Heart left ventricle (tissue), 16 donors: Measurements from ENCODE around the gene PRMT5. TPM values are rescaled to one million over a fixed set of nuclear protein-coding genes. Genes with fewer than 3 reads are reported as not detected.

Experiments
- ATAC-seq, 4 donors: fragments of 200-7000 bp; cut with Tn5 transposase; one replicate each; pipeline ENCODE4 v1.9.1; 2020 to 2022; ENCODE audit warnings: moderate library complexity in 4 of 4, mild to moderate bottlenecking in 3 of 4, moderate number of reproducible peaks in 1 of 4
- DNase-seq, 5 donors: peaks; one replicate each; pipeline ENCODE4 v3.0.0-alpha.2; 2020
- H3K27ac ChIP-seq, 12 donors: fragments of 200-600 bp; sonication (generic) in 4 of 12; one replicate each; pipeline versions ENCODE4 v1.5.0 to v1.8.0; 2016 to 2022; ENCODE audit warnings: mild to moderate bottlenecking in 2 of 12
- H3K27me3 ChIP-seq, 9 donors: fragments of 200-600 bp; sonication (generic) in 2 of 9; one replicate each; pipeline versions ENCODE4 v1.5.1 to v1.8.0; 2016 to 2022; ENCODE audit warnings: mild to moderate bottlenecking in 3 of 9
- H3K36me3 ChIP-seq, 9 donors: fragments of 200-600 bp; sonication (generic) in 2 of 9; one replicate each; pipeline versions ENCODE4 v1.5.0 to v1.8.0; 2018 to 2022; ENCODE audit warnings: mild to moderate bottlenecking in 2 of 9
- H3K4me1 ChIP-seq, 12 donors: fragments of 200-600 bp; sonication (generic) in 4 of 12; one replicate each; pipeline versions ENCODE4 v1.5.0 to v1.8.0; 2016 to 2022; ENCODE audit warnings: mild to moderate bottlenecking in 3 of 12
- H3K4me3 ChIP-seq, 12 donors: fragments of 200-600 bp; sonication (generic) in 4 of 12; one replicate each; pipeline versions ENCODE4 v1.5.0 to v1.8.0; 2017 to 2022; ENCODE audit warnings: mild to moderate bottlenecking in 9 of 12, moderate library complexity in 4 of 12
- H3K9me3 ChIP-seq, 12 donors: fragments of 200-600 bp; sonication (generic) in 4 of 12; one replicate each; pipeline versions ENCODE4 v1.5.0 to v1.8.0; 2016 to 2022; ENCODE audit warnings: mild to moderate bottlenecking in 1 of 12
- CTCF ChIP-seq, 12 donors: fragments of 200-600 bp; sonication (generic) in 4 of 12; IDR thresholded peaks; one replicate each; pipeline versions ENCODE4 v1.5.0 to v1.8.0; 2018 to 2022; ENCODE audit warnings: antibody characterized with exemption in 12 of 12, mild to moderate bottlenecking in 5 of 12
- POLR2A ChIP-seq, 2 donors: fragments of 450-650 bp; IDR thresholded peaks; one replicate each; pipeline ENCODE4 v1.6.1; 2017; ENCODE audit warnings: antibody characterized with exemption in 2 of 2, mild to moderate bottlenecking in 2 of 2, moderate library complexity in 2 of 2
- WGBS, 4 donors: extraction: QIAGEN DNeasy Blood & Tissue Kit in 2 of 4; methylation state at CpG; one replicate each; pipeline versions ENCODE4 v1.1.5 to v1.1.7; 2013 to 2018; 5-methylcytosine and 5-hydroxymethylcytosine counted together
- intact Hi-C, 10 donors: fragments of 100-400 bp; cut with DNase I; formaldehyde crosslinking; loops; one replicate each; pipeline versions ENCODE4 v1.11.1 to v1.14.2; 2022
- polyA plus RNA-seq, 2 donors: library from polyadenylated mRNA; stranded (reverse); fragments of 200-250 nt; gene quantifications; one replicate each; pipeline ENCODE4 v1.2.3, GENCODE V29; 2013
- total RNA-seq, 9 donors: library from RNA; depleted of rRNA in 2 of 9; stranded (reverse); fragments of >200 nt in 2 of 9; fragmentation: NEBNext Ultra II Directional in 3 of 9; extraction: Animal tissue kit (Norgen Biotek cat#: 25700) in 3 of 9; gene quantifications; one replicate each; pipeline versions ENCODE4 v1.1.0 to v1.2.4, GENCODE V29; 2016 to 2023
- donor health status: ischemic (EF 13 %, LVEDD 7.1; RV severe dilation, severe dysfunction).
- donor health status: healthy with polysubstance abuse.
- donor health status: DM: no; HTN: yes; CAD: no.
- donor health status: DM: no; HTN: no; CAD: no.
- donor health status: ischemic (EF 25% LVEDD 6.9; RV normal size, moderate dysfunction).
- donor health status: ischemic (EF 25% LVEDD 5.7; RV mildly dilated, moderate dysfunction).
- donor health status: healthy.
- donor health status: DM: yes; HTN: yes; CAD: no.
- donor health status: ischemic (EF 35%, LVEDD 5.7; RV mildly dilated, moderate dysfunction).
- donor health status: nonischemic (EF 11% LVEDD 7.7; RV severe dilation, severe dysfunction).
- donor health status: DM: yes; HTN: yes; CAD: no.
- donor health status: PGD.
- donor health status: ischemic (EF 29% LVEDD 5.4; RV normal size, mild dysfunction).
- donor health status: nonischemic (EF 23%, LVEDD 6.1; RV moderate dilation, normal function).

The PRMT5 gene
- total and polyA plus RNA-seq, 11 donors = 10.4 to 101 (median 48.8) TPM

- intact Hi-C loops = loop anchor here in 4 of 10 donors (1.0 to 5.0 kb wide), 3 partner anchors 28 to 55 kb away; partner anchors contain the start of genes RBM23 (in 2 of the 4) and PRMT5 (in 1 of the 4)
- TF ChIP-seq POLR2A (IDR thresholded peaks at IDR 0.05) (no peak), CTCF (IDR thresholded peaks at IDR 0.05) (peak; percentile 85 to 95 (median 89))
- peaks cover 0 to 43% (median 42%) of the 10 kb centered on the region in 9 donors for H3K36me3 ChIP-seq
- DNase-seq = peak; percentile 70 to 80 (median 76)
- H3K4me3 ChIP-seq = peak overlapping the region; percentile 66 to 100 (median 95)
- H3K27me3 ChIP-seq = no peaks in the 10 kb centered on the region
- 0 to 1% (median 1%) methylated on average over 28 to 45 of the region's 45 CpGs for WGBS, 4 donors
- peak overlapping the region; percentile 90 to 100 (median 98) for H3K27ac ChIP-seq
- ATAC-seq = peak; percentile 6 to 60 (median 51)
- peaks cover 4 to 32% (median 18%) of the 10 kb centered on the region in 12 donors for H3K4me1 ChIP-seq
- H3K9me3 ChIP-seq = no peaks in the 10 kb centered on the region
Observed at GRCh38 chr14:22872033-22872832, 56.9 kb downstream of the PRMT5 start.

- Histone ChIP-seq H3K27me3 (no peaks in the 10 kb centered on the region), H3K9me3 (no peaks in the 10 kb centered on the region), H3K36me3 (peaks cover 0 to 35% (median 33%) of the 10 kb centered on the region in 9 donors), H3K27ac (peak within 1 kb of the TSS; percentile 90 to 100 (median 98)), H3K4me3 (peak within 1 kb of the TSS; percentile 66 to 100 (median 95)), H3K4me1 (peaks cover 4 to 31% (median 17%) of the 10 kb centered on the region in 12 donors)
- WGBS, 4 donors = 0 to 1% (median 1%) methylated on average over 18 to 50 of the region's 50 CpGs
- intact Hi-C loops = loop anchor here in 4 of 10 donors (1.0 to 5.0 kb wide), 3 partner anchors 29 to 56 kb away; partner anchors contain the start of genes RBM23 (in 2 of the 4) and PRMT5 (in 1 of the 4)
- TF ChIP-seq POLR2A (IDR thresholded peaks at IDR 0.05) = peak in 1 of 2 donors; percentile 83
- TF ChIP-seq CTCF (IDR thresholded peaks at IDR 0.05) = peak in 1 of 12 donors; percentile 11
- DNase-seq (peak; percentile 94 to 96 (median 95)), ATAC-seq (peak; percentile 95 to 97 (median 96))
Observed at GRCh38 chr14:22871224-22872032, 57.7 kb downstream of the PRMT5 start, which contains the start of gene LRP10. Gene LRP10, plus strand, starts transcription at chr14:22871740. Its CDS starts 564 bp downstream, at chr14:22872304.

DNA sequence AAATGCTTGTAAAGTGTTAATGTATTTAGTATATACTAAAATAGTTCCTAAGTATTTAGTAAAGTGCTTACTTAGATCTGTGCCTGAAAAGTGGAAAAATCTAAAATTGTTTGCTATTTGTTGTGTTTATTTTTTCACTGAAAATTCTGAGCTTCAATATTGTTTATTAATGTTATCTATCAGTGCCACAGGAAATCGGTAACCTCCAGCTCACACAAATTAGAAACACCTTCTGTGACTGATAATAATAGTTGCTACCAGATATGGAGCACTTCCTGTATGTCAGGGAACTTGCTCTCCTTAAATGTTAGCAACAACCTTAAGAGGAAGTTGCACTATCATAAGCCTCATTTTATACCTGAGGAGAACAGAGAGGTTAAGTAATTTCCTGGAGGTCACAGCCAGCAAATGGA lies 58.4 kb downstream of the PRMT5 start:
- intact Hi-C loops = loop anchor here in 3 of 10 donors (5.0 kb wide), 2 partner anchors 46 to 56 kb away; partner anchors contain the start of genes RBM23 (in 2 of the 3) and PRMT5 (in 1 of the 3)
- 2 to 5% (median 3%) methylated on average over 1 of the region's 1 CpG for WGBS, 4 donors

More for the DNA sequence above, 58.4 kb downstream of the PRMT5 start:
- Histone ChIP-seq H3K27me3 (no peaks in the 10 kb centered on the region), H3K4me3 (peak overlapping the region; percentile 66 to 100 (median 95)), H3K4me1 (peaks cover 4 to 31% (median 15%) of the 10 kb centered on the region in 12 donors), H3K27ac (peak overlapping the region; percentile 90 to 100 (median 98)), H3K36me3 (peaks cover 0 to 29% (median 27%) of the 10 kb centered on the region in 9 donors), H3K9me3 (no peaks in the 10 kb centered on the region)
- ATAC-seq (peak; percentile 6 to 32 (median 16)), DNase-seq (no peak)
- TF ChIP-seq CTCF (IDR thresholded peaks at IDR 0.05) = no peak
- no peak for TF ChIP-seq POLR2A (IDR thresholded peaks at IDR 0.05)

Other genes with a start within 250 kb of the PRMT5 start
- 100 to 1,000 TPM in 7 of 9 donors, 10 to 100 TPM in 2; 91.5 to 205 (median 143) TPM for gene OXA1L, start 162.7 kb downstream of the PRMT5 start, total RNA-seq
- gene OXA1L, start 162.7 kb downstream of the PRMT5 start, polyA plus RNA-seq = 100 to 1,000 TPM; 139 to 162 TPM
- 10 to 100 TPM in 2 of 9 donors, 1 to 10 TPM in 7; 1.8 to 28.0 (median 3.8) TPM for gene SLC7A7, start 113.9 kb downstream of the PRMT5 start, total RNA-seq
- gene SLC7A7, start 113.9 kb downstream of the PRMT5 start, polyA plus RNA-seq = 1 to 10 TPM; 1.3 to 4.0 TPM
- 100 to 1,000 TPM in 5 of 9 donors, 10 to 100 TPM in 4; 80.4 to 185 (median 107) TPM for gene MRPL52, start 99.5 kb downstream of the PRMT5 start, total RNA-seq
- 100 to 1,000 TPM in 1 of 2 donors, 10 to 100 TPM in 1; 83.4 to 177 TPM for gene MRPL52, start 99.5 kb downstream of the PRMT5 start, polyA plus RNA-seq
- 10 to 100 TPM; 14.0 to 90.6 (median 24.8) TPM for gene MMP14, start 92.8 kb downstream of the PRMT5 start, total RNA-seq
- 10 to 100 TPM; 18.9 to 25.7 TPM for gene MMP14, start 92.8 kb downstream of the PRMT5 start, polyA plus RNA-seq
- gene LRP10, start 57.6 kb downstream of the PRMT5 start, total RNA-seq = 100 to 1,000 TPM in 3 of 9 donors, 10 to 100 TPM in 6; 47.9 to 128 (median 64.5) TPM
- 10 to 100 TPM; 11.0 to 99.9 TPM for gene LRP10, start 57.6 kb downstream of the PRMT5 start, polyA plus RNA-seq
- gene REM2, start 46.2 kb downstream of the PRMT5 start, total RNA-seq = under 1 TPM in 1 of 9 donors, not detected in 8; 0.21 TPM
- under 1 TPM in 1 of 2 donors, not detected in 1; 0.06 TPM for gene REM2, start 46.2 kb downstream of the PRMT5 start, polyA plus RNA-seq
- gene RBM23, start 10.2 kb downstream of the PRMT5 start, total RNA-seq = 10 to 100 TPM; 35.4 to 45.0 (median 41.6) TPM
- gene RBM23, start 10.2 kb downstream of the PRMT5 start, polyA plus RNA-seq = 10 to 100 TPM; 14.8 to 52.7 TPM
- 10 to 100 TPM; 14.0 to 42.1 (median 19.6) TPM for gene HAUS4, start 27.7 kb upstream of the PRMT5 start, total RNA-seq
- gene HAUS4, start 27.7 kb upstream of the PRMT5 start, polyA plus RNA-seq = 10 to 100 TPM; 13.0 to 21.7 TPM
- gene AJUBA, start 53.2 kb upstream of the PRMT5 start, total RNA-seq = 10 to 100 TPM in 5 of 9 donors, 1 to 10 TPM in 4; 5.6 to 18.0 (median 13.0) TPM
- 1 to 10 TPM; 6.4 to 9.9 TPM for gene AJUBA, start 53.2 kb upstream of the PRMT5 start, polyA plus RNA-seq
- 1 to 10 TPM; 3.8 to 7.6 (median 5.5) TPM for gene C14orf93, start 80.8 kb upstream of the PRMT5 start, total RNA-seq
- gene C14orf93, start 80.8 kb upstream of the PRMT5 start, polyA plus RNA-seq = 1 to 10 TPM; 3.4 to 4.0 TPM
- 100 to 1,000 TPM; 113 to 186 (median 122) TPM for gene PSMB5, start 105.5 kb upstream of the PRMT5 start, total RNA-seq
- gene PSMB5, start 105.5 kb upstream of the PRMT5 start, polyA plus RNA-seq = 100 to 1,000 TPM in 1 of 2 donors, 10 to 100 TPM in 1; 75.7 to 233 TPM
- gene PSMB11, start 112.8 kb upstream of the PRMT5 start, total RNA-seq = not detected
- gene PSMB11, start 112.8 kb upstream of the PRMT5 start, polyA plus RNA-seq = not detected
- gene CDH24, start 128.1 kb upstream of the PRMT5 start, total RNA-seq = 1 to 10 TPM in 8 of 9 donors, under 1 TPM in 1; 0.72 to 3.3 (median 1.9) TPM
- 1 to 10 TPM; 1.6 to 2.8 TPM for gene CDH24, start 128.1 kb upstream of the PRMT5 start, polyA plus RNA-seq
- gene ACIN1, start 165.8 kb upstream of the PRMT5 start, total RNA-seq = 10 to 100 TPM; 42.0 to 91.2 (median 65.6) TPM
- gene ACIN1, start 165.8 kb upstream of the PRMT5 start, polyA plus RNA-seq = 10 to 100 TPM; 46.2 to 71.5 TPM
- gene C14orf119, start 166.1 kb upstream of the PRMT5 start, total RNA-seq = 10 to 100 TPM; 15.3 to 35.9 (median 29.6) TPM
- gene C14orf119, start 166.1 kb upstream of the PRMT5 start, polyA plus RNA-seq = 10 to 100 TPM in 1 of 2 donors, 1 to 10 TPM in 1; 8.1 to 47.7 TPM
- gene CIROP, start 175.6 kb upstream of the PRMT5 start, total RNA-seq = not detected
- not detected for gene CIROP, start 175.6 kb upstream of the PRMT5 start, polyA plus RNA-seq
- under 1 TPM in 3 of 9 donors, not detected in 6; 0.18 to 0.32 (median 0.24) TPM for gene CEBPE, start 189.9 kb upstream of the PRMT5 start, total RNA-seq
- not detected for gene CEBPE, start 189.9 kb upstream of the PRMT5 start, polyA plus RNA-seq